Measurements from ENCODE around the gene AMT. TPM values are rescaled to one million over a fixed set of nuclear protein-coding genes. Genes with fewer than 3 reads are reported as not detected.

AMT gene
- total and polyA plus RNA-seq, 9 donors = 6.4 to 23.7 (median 12.1) TPM

GRCh38 chr3:49412632-49413337 lies 9.5 kb downstream of the AMT start:
- intact Hi-C loops (cut with DNase I) = loop anchor here in 1 of 4 donors (5.0 to 10.0 kb wide), 2 partner anchors 52 to 55 kb away; partner anchors contain the start of gene GPX1
- Histone ChIP-seq H3K36me3 (no peaks in the 10 kb centered on the region), H3K27ac (peak overlapping the region in 1 of 2 donors; percentile 75), H3K4me3 (peak overlapping the region; percentile 84), H3K9me3 (no peaks in the 10 kb centered on the region), H3K4me1 (ENCODE audit: insufficient read depth) (peaks cover 9% of the 10 kb centered on the region), H3K27me3 (no peaks in the 10 kb centered on the region)
- 17 to 26% (median 19%) methylated on average over 15 to 16 of the region's 16 CpGs for WGBS, 3 donors
- TF ChIP-seq EP300 (IDR thresholded peaks at IDR 0.05) (no peak), POLR2A (IDR thresholded peaks at IDR 0.05) (no peak), CTCF (IDR thresholded peaks at IDR 0.05) (no peak)
- DNase-seq = no peak

GRCh38 chr3:49411968-49412631 lies 10.2 kb downstream of the AMT start, which contains the start of the genes RHOA and TCTA:
Gene RHOA, minus strand, starts transcription at chr3:49411976. Its CDS starts 36,387 bp downstream, at chr3:49375589.
Gene TCTA, plus strand, starts transcription at chr3:49412423. Its CDS starts 4 bp downstream, at chr3:49412427.
- 0 to 1% (median 0%) methylated on average over 33 to 62 of the region's 62 CpGs for WGBS, 3 donors
- no peaks in the 10 kb centered on the region for H3K27me3 ChIP-seq
- peak within 1 kb of the TSS; percentile 91 to 98 for H3K27ac ChIP-seq
- H3K4me3 ChIP-seq = peak within 1 kb of the TSS; percentile 84
- TF ChIP-seq EP300 (IDR thresholded peaks at IDR 0.05) = peak; percentile 66
- no peak for TF ChIP-seq CTCF (IDR thresholded peaks at IDR 0.05)
- TF ChIP-seq POLR2A (IDR thresholded peaks at IDR 0.05) = peak; percentile 82
- intact Hi-C loops (cut with DNase I) = loop anchor here in 1 of 4 donors (5.0 to 10.0 kb wide), 2 partner anchors 53 to 55 kb away; partner anchors contain the start of gene GPX1
- no peaks in the 10 kb centered on the region for H3K36me3 ChIP-seq
- H3K9me3 ChIP-seq = no peaks in the 10 kb centered on the region
- peak; percentile 98 to 99 (median 99) for DNase-seq
- peaks cover 11% of the 10 kb centered on the region for H3K4me1 ChIP-seq (ENCODE audit: insufficient read depth)

- no peaks in the 10 kb centered on the region for H3K9me3 ChIP-seq
- H3K4me1 ChIP-seq (ENCODE audit: insufficient read depth) = peaks cover 13% of the 10 kb centered on the region
- H3K4me3 ChIP-seq = peak overlapping the region; percentile 76
- peak in 1 of 3 donors; percentile 11 for TF ChIP-seq CTCF (IDR thresholded peaks at IDR 0.05)
- no peak for TF ChIP-seq EP300 (IDR thresholded peaks at IDR 0.05)
- peak; percentile 8 for TF ChIP-seq POLR2A (IDR thresholded peaks at IDR 0.05)
- H3K36me3 ChIP-seq = no peaks in the 10 kb centered on the region
- H3K27me3 ChIP-seq = no peaks in the 10 kb centered on the region
- intact Hi-C loops (cut with DNase I) = loop anchor here in 1 of 4 donors (5.0 to 10.0 kb wide), 2 partner anchors 53 to 54 kb away; partner anchors contain the start of gene GPX1
- H3K27ac ChIP-seq = peak overlapping the region; percentile 91 to 98
- DNase-seq = peak; percentile 57 to 80 (median 71)
- 0 to 1% (median 0%) methylated on average over 9 to 59 of the region's 59 CpGs for WGBS, 3 donors
Measured at GRCh38 chr3:49411535-49411967, 10.7 kb downstream of the AMT start.

GRCh38 chr3:49410846-49411534 lies 11.3 kb downstream of the AMT start:
- intact Hi-C loops (cut with DNase I) = loop anchor here in 1 of 4 donors (5.0 to 10.0 kb wide), 2 partner anchors 54 kb away; partner anchors contain the start of gene GPX1
- 1% methylated on average over 31 to 33 of the region's 33 CpGs for WGBS, 3 donors
- Histone ChIP-seq H3K9me3 (no peaks in the 10 kb centered on the region), H3K4me3 (peak overlapping the region; percentile 76), H3K27ac (peak overlapping the region; percentile 91 to 98), H3K36me3 (no peaks in the 10 kb centered on the region), H3K4me1 (ENCODE audit: insufficient read depth) (peaks cover 13% of the 10 kb centered on the region), H3K27me3 (no peaks in the 10 kb centered on the region)
- TF ChIP-seq POLR2A (IDR thresholded peaks at IDR 0.05) (no peak), EP300 (IDR thresholded peaks at IDR 0.05) (no peak), CTCF (IDR thresholded peaks at IDR 0.05) (no peak)
- DNase-seq = no peak
